Vagina (tissue), 2 donors: Measurements from ENCODE around the gene PIP5K1B.

ENCODE experiments used
- POLR2A ChIP-seq, 2 donors: fragments of 450-650 bp; IDR thresholded peaks; one replicate each; pipeline ENCODE4 v1.6.1; 2017; ENCODE audit warnings: antibody characterized with exemption in 2 of 2, mild to moderate bottlenecking in 2 of 2, moderate library complexity in 2 of 2
- POLR2AphosphoS5 ChIP-seq, 2 donors: sonication (generic); formaldehyde crosslinking; IDR thresholded peaks; one replicate each; pipeline ENCODE4 v1.9.0; 2017; ENCODE audit warnings: antibody characterized with exemption in 2 of 2, mild to moderate bottlenecking in 2 of 2, low read depth in 1 of 2; ENCODE audit not compliant: insufficient read depth in 1 of 2
- TF ChIP-seq, protein P1 (sequence below), 3 experiments: fragments of 450-650 bp in 2 of 3; fragments of 200-600 bp in 1 of 3; sonication (generic) in 1 of 3; IDR thresholded peaks; one replicate each; pipeline ENCODE4 v1.5.1; 2017 to 2019; ENCODE audit warnings: antibody characterized with exemption in 3 of 3, mild to moderate bottlenecking in 2 of 3, moderate library complexity in 2 of 3

DNA sequence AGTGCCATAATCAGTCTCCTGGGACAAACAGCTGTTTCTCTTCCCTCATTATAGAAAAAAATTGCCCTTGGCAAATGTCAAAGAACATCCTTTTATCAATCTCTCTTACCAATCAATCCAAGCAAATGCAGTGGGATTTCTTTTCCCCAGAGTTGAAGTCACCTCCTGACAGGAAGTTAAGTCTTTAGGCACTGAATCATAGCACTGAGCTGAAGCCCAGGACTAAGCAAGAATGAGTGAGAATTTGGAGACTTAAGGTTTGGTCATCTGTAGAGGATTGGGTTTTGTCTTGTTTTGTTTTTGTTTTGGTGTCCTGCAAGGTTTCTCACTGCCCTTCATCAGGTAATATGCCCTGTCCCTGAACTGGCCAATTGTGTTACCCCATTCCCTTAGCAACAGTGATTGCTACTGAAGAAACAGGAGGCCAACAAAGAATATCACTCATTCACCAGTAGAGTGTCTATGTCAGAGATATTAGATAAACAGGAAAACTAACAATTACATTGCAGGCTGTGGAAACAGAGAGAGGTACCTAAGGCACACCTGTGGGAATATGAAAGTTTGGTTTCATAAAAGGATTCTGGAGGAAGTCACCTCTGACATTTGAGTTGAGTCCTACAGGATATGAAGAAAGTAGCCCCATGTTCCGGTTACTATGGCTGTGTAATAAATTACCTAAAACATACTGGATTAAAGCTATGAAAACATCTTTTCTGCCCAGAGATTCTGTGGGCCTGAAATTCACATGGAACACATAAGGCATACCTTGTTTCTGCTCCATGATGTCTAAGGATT is 326.0 kb downstream of the PIP5K1B start:
- TF ChIP-seq POLR2A (IDR thresholded peaks at IDR 0.05) (no peak), POLR2AphosphoS5 (IDR thresholded peaks at IDR 0.05; ENCODE audit: insufficient read depth in 1 of 2, low read depth in 1 of 2) (no peak)
- TF ChIP-seq, protein P1, sequence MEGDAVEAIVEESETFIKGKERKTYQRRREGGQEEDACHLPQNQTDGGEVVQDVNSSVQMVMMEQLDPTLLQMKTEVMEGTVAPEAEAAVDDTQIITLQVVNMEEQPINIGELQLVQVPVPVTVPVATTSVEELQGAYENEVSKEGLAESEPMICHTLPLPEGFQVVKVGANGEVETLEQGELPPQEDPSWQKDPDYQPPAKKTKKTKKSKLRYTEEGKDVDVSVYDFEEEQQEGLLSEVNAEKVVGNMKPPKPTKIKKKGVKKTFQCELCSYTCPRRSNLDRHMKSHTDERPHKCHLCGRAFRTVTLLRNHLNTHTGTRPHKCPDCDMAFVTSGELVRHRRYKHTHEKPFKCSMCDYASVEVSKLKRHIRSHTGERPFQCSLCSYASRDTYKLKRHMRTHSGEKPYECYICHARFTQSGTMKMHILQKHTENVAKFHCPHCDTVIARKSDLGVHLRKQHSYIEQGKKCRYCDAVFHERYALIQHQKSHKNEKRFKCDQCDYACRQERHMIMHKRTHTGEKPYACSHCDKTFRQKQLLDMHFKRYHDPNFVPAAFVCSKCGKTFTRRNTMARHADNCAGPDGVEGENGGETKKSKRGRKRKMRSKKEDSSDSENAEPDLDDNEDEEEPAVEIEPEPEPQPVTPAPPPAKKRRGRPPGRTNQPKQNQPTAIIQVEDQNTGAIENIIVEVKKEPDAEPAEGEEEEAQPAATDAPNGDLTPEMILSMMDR (IDR thresholded peaks at IDR 0.05), result no peak
